Cerebellar cortex (tissue), 1 donor: ENCODE results near the gene PLA2G6.
"Not testable (repeated sequence)": the region's sequence is repeated elsewhere in the genome, so short reads cannot be mapped to it uniquely, and the experiment has no call there.

Experiments
- DNase-seq: peaks from one replicate; pipeline ENCODE4 v3.0.0-alpha.2; 2015; ENCODE audit warnings: low spot score

Gene PLA2G6

DNA sequence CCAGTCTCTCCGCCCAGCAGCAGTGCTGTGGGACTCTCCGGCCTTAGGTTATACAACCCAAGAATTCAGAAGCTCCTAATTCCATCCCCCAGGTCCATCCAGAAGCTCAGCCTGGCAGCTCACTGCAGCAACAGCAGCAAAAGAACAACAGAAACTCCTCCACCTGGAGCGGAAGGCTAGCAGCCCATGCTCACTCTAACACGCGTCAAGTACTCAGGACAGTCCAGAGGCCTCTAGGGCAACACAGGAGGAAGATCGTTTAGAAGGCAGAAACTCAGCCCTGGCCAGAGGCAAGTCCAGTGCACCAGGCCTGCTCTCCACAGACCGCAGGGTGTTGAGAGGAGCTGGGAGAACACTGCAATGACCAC, 17.1 kb downstream of the PLA2G6 start:
- no peak for DNase-seq

DNA sequence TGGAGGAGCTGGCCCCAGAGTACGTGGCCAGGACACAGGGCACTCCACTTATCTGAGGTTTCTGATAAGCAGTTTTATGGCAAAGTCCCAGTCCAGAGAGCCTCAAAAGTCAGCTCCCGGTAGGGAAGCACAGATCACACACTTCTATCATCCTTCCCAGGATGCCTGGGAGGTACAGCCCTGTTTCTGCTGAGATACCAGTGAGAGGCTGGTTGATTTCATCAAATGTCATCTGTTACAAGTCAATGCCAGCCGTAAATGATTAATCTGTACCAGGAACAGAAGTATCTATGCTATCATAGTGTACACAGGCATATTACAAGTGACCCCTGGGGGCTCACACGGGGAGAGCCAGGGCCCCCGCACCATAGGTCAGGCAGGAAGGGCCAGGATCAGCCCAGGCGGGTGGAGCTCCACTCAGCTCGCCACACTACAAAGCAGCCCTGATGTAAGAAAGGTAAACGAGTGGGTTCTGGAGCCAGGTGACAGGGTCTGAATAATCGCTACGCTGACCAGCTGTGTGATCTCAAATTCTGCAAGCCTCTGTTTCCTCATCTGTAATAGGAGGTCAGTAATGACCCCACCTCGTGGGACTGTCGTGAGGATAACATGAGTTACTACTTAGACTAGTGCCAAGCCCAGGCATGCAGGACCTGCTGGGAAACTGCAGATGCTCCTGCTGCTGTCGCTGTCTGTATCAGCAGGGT, 17.6 kb downstream of the PLA2G6 start:
- no peak for DNase-seq

DNA sequence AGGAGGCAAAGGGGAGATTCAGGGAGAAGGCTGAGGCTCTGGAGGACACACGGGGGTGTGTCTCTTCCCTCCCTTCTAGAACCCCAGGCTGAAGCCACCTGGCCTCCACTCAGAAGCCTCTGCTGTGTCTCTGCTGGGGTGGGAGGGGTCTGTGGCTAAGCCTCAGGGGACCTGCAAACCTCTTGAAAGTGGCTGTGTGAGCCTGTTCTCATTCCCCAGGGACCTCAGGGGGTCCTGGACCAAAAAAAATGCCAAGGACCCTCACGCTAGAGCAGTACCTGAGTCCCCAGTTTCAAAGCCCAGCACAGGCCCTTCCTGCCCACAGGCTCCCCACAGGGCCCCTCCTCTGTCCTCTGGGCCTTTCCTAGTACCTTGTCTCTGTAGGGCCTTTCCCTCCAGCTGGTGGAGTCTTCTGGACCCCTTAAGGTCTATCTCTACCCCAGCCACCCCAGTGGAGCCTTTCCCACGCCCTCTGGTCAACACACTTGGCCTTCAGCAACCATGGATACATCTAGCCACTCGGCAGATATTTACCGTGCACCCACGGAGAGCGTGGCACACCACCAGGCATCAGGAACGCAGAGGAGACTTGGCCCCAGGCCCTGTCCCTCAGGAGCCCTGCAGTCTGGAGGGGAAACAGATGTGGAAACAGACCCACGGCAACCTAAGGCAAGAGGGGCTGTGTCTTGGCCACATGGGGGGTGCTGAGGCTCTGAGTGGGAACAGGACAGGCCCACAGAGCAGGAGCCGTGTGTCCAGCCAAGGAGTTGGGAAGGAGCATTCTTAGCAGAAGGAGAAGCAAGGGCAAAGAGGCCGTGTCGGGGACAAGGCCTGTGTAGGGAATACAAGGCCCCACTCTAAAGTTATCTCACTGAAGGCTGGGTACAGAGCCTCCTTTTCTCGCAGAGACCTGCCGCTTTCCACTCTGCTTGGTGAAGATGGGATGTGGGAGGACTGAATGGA, 18.5 kb downstream of the PLA2G6 start:
- DNase-seq: no peak

DNA sequence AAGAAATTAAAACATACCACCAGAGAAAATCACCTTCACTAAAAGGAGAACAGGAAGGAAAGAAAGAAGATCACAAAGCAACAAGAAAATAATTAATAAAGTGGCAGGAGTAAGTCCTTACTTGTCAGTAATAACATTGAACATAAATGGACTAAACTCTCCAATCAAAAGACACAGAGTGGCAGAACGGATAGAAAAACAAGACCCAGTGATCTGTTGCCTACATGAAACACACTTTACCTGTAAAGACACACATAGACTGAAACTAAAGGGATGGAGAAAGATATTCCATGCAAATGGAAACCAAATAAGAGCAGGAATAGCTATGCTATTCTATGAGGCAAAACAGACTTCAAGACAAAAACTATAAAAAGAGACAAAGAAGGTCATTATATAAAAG, 25.9 kb downstream of the PLA2G6 start:
- DNase-seq: no peak

DNA sequence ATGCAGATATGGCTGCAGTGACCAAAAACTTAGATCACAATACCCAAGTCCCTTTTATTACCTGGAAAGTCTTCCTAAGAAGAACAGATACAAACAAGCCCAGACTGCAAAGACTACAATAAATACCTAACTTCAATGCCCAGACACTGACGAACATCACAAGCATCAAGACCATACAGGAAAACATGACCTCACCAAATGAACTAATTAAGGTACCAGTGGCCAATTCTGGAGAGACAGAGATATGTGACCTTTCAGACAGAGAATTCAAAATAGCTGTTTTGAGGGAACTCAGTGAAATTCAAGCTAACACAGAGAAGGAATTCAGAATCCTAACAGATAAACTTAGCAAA, 27.1 kb downstream of the PLA2G6 start:
- not testable (repeated sequence) for DNase-seq

DNA sequence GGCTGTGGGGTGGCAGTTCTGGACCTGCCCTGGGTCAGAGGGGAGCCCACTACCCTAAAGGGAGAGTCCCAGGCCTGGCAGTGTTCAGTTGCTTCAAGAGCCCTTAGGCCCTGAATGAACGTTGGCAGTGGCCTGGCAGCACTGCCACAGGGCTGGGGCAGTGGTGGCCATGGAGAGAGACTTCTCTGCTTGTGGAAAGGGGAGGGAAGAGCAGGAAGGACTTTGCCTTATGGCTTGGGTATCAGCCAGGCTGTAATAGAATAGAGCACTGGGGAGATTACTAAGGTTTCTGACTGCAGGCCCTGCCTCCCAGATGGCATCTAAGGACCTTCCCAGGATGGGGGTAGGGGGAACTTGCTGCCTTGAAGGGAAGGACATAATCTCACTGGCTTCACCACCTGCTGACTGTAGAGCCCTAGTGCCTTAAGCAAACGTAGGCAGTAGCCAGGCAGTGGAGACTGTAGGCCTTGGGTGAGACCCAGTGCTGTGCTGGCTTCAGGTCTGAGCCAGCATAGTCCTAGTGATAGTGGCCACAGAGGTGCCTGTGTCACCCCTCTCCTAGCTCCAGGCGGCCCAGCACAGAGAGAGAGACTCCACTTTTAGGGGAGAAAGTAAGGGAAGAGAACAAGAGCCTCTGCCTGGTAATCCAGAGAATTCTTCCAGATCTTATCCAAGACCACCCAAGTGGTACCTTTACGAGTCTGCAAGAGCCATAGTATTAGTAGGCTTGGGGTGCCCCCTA, 27.6 kb downstream of the PLA2G6 start:
- no peak for DNase-seq

DNA sequence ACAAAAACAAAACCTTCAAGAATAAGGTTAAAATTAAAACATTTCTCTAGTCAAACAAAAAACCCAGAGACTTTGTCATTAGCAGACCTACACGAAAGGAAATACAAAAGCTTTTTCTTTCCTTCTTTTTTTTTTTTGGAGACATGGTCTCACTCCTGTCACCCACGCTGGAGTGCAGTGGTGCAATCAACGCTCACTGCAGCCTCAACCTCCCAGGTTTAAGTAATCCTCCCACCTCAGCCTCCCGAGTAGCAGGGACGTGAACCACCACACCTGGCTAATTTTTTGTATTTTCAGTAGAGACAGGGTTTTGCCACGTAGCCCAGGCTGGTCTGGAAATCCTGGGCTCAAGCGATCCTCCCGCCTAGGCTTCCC, 30.5 kb downstream of the PLA2G6 start:
- no peak for DNase-seq

DNA sequence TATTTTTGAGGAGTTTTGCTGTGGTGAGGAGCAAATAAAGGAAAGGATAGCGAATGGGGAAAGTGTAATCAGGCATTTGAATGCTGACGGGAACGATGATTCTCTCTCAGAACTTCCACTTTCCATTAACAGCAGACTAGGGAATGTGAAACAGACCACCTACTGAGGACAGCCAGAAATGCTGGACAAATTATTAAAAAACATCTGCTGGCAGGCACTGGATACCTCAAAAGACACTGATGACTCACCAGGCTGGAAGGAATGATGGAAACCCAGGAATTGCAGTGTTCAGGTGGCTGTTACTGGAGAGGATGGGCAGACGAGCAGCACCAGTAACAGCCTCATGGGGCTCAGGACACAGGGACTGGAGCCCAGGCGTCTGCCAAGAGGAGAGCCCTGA, 33.4 kb downstream of the PLA2G6 start:
- DNase-seq: no peak

DNA sequence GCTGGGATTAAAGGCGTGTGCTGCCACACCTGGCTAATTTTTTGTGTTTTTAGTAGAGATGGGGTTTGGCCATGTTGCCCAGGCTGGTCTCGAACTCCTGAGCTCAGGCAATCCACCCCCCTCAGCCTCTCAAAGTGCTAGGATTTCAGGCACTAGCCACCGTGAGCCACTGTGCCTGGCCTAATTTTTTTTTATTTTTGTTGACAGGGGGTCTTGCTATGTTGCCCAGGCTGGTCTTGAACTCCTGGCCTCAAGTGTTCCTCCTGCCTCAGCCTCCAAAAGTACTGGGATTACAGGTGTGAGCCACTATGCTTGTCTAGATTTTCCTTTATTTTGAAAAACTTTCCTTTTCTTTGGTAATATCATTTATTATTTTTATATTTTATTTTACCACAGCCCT, 35.5 kb downstream of the PLA2G6 start:
- not testable (repeated sequence) for DNase-seq

DNA sequence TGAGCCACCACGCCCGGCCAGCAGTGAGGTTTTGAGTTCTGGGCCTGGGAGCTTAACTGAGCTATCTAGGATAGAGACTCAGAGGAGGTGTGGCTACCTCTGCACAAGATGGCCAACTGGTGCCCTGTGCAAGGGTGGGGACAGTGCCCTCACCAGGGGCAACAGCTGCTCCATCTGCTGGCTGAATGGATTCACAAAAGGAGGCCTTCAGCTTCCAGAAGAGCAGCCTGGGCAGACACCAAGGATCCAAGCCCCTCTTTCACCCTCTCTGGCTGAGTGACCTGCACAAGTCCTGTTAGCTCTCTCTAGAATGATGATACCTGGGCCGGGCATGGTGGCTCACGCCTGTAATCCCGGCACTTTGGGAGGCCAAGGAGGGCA, 37.6 kb downstream of the PLA2G6 start:
- peak; percentile 23 for DNase-seq

DNA sequence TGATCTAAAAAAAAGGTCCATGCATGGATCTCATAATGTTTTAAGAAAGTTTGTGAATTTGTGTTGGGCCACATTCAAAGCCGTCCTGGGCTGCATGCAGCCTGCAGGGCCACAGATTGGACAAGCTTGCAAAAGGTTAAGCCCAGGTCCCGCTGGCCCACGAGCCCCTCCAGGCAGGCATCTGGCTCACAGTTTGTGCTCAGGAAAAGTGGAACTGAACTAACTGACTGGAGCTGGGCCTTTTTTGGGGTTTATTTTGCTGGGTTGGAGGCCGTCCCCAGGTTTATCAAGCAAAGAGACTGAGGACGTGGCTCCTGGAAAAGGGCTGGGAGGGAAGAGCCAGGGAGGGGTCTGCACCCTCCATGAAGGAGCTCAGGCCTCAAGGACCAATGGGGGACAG, 39.0 kb downstream of the PLA2G6 start:
- DNase-seq: no peak

DNA sequence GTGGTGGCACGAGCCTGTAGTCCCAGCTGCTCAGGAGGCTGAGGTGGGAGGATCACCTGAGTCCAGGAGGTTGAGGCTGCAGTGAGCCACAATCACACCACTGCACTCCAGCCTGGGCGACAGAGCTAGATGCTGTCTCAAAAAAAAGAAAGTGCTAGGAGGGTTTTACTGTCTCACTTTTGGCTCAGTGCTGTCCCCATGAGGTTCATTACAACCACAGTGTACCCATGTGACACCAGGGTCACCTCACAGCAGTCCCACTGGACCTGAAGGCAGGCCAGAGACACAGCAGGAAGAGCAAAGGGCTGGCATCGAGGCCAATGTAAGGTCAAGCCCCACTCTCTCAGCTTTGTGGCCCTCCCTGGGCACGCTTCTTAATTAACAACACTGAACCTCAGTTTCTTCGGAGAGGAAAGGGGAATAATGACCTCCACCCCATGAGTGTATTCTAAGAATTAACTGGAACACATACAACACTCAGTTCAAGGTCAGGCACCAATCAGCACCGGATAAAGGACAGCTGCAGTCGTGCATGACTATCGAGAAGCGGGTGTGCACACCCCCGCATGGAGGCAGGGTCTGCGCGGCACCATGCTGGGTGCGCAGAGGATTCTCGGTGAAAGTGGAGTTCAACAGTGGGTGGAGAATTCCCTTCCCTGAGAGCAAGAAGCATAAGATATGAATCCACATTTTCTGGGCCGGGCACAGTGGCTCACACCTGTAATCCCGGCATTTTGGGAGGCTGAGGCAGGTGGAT, 40.2 kb downstream of the PLA2G6 start:
- no peak for DNase-seq

DNA sequence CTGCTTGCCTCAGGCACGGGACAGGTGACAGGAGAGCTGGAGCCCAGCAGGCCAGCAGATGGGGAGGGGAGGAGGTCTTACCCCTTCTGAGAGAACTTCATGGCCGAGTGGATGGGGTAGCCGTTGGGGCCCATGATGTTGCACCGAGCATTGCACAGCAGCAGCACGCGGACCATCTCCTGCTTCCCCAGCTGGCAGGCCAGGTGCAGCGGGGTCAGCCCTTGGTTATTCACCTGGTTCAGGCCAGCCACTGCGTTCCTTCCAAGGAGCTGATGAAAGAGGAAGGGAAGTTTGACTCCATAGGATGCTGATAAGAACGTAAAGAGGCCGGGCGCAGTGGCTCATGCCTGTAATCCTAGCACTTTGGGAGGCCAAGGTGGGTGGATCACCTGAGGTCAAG, 41.7 kb downstream of the PLA2G6 start:
- DNase-seq: no peak

DNA sequence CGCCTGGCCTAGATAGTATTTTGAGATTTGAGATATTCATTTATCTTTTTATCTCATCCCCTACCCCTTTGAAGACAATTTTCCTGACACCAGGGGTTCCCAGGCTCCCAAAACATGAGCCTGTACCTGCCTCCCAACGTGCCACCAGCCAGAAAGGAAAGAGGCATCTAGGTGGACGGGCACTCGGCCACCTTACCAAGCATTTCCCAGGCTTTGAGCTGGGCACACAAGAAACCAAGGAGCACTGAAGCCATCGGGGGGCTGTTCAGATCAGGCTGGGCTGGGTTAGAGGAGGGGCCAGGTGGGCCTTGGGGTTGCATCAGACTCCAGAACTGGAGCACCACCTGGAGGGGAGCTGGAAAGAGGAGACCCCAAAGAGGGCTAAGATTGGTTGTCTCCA, 42.7 kb downstream of the PLA2G6 start:
- no peak for DNase-seq

DNA sequence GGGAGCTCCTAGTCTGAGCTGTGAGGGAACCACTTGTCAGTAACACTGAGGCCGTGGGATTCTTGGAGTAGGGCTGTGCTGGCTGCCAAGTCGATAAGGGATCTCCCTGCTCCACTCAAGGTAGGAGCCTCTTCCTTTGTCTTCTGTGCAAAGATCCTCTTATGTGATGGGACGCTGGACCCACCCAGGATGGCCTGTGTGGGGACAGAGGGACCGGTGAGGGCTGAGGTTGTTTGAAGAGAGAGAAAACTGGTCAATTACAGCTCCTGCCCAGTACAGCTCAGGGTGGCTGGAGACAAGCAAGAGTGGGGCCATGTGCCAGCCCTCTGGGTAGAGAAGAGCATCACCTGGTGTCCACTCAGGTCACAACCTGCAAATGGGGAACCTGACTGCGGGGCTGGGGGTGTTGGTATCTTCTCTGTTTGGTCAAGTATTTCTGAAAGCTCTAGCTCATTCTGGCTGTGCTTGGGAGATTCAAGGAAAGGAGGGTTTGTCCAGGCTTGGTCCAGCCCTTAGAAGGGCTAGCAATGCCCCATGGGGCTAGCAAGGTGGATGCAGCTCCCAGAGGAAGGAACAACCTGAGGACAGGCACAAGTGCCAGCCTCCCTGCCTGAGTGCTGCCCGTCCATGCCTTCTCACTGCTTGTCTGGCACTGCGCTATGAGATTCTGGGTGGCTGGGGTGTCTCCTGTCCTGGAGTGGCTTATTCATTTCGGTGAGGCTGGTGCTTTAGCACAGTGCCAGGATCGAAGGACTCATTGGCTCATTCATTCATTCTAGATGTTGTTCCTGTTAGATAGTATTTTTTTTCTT, 43.5 kb downstream of the PLA2G6 start:
- DNase-seq: no peak

DNA sequence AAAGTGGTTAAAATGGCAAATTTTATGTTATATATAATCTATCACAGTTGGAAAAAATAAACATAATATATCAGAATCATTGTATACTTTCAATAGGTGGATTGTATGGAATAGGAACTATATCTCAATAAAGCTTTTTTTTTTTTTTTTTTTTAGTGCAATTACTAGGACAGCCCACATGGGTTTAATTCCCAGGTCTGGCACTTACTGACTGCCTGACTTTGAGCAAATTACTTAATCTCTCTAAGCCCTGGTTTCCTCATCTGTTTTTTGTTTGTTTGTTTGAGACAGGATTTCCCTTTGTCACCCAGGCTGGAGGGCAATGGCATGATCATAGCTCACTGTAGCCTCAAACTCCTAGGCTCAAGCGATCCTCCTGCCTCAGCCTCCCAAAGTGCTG, 45.0 kb downstream of the PLA2G6 start:
- DNase-seq: no peak

DNA sequence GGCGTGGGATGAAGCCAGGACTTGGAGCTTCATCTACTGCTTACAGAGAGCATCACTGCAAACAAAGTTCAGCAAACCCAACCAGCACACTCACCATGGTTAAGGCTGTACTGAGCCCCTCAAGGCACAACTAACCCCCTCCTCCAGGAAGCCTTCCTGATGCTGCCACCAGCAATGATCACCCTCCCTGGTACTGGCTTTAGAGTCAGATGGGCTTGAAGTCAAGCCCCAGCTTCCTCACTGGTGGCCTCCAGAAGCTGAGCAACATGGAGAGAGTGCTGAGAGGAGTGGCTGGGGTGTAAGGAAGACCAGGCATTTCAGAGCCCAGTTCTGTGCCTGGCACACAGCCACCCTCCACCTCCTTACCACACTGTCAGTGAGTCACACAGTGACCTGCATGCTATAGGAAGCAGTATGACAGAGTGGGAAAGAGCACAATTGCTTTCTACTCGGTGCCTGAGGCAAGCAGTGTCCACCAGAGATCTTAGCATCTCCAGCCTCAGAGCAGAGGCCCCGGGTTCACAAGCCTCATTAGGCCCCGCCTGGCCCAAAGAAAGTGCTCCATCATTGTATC, 46.4 kb downstream of the PLA2G6 start:
- no peak for DNase-seq

DNA sequence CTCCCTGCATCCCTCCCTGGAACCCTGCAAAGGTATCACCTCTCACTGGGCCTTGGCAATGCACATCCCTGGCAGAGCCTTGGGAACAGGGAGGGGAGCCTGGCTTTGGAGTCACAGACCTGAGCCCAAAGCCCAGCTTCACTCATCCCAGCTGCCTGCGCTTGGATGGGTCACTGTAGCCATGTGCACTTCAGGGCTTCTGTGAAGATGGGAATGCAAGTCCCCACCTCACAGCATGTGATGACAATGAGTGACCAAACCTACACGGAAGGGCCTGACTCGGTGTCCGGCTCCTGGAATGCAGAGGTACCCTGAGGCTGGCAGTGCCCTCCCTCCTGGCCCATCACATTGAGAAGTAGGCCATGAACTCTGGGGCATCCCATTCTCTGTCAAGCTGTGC, 48.3 kb downstream of the PLA2G6 start:
- no peak for DNase-seq

DNA sequence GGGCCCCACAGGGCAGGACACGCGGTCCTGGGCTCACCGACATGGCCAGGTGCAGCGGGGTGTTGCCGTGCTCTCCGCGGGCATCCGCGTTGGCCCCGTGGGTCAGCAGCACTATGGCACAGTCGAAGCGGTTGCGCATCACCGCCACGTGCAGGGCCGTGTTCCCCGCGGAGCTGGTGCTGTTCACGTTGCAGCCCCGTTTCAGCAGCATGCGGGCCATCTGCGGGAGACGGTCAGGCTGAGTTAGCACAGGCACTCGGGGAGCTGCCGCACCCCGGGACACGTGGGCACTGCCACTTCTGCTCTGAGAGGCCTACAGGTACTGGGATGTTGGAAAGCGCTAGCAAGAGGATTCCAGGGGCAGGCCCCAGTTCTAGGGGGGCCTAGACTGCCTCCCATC, 48.8 kb downstream of the PLA2G6 start:
- DNase-seq: no peak

DNA sequence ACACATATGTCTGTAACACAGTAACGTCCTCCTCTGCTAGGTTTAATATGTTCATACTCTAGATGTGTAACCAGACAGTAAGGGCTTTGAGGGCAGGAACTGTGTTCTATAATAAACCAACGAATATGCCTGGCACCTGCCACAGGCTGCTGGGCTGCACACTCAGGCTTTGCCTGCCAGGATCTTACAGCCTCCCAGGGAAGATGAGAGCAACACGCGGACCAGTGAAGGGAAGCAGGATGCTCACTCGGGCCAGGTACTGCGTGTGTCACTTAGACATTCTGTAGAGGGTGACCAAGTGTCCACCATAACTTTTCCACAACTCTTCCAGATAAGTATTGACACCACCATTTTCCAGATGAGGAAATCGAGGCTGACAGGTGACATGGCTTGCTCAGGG, 49.5 kb downstream of the PLA2G6 start:
- no peak for DNase-seq

DNA sequence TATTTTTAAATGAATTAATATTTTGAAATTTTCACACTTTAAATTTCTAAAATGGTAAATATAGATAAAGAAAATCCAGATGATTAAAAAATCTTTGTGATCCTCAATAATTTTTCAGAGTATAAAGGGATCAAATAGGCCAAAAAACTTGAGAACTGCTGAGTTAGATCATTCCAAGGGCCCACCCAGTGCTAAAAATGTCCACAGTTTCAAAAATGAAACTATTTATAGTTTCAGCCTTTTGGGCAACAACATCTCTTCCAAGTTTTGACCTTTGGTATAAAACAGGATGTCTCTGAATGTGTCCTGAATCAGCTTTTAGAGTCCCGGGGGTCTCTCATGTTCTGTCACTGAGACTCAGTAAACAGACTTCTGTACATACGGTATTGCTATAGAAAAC, 50.2 kb downstream of the PLA2G6 start:
- DNase-seq: no peak
